Caki2 (cell line): ENCODE measurements around the gene GDPD5. TPM values are rescaled to one million over a fixed set of nuclear protein-coding genes. Genes with fewer than 3 reads are reported as not detected.

Experiments used
- DNase-seq: peaks from one replicate; pipeline ENCODE4 v3.0.0-alpha.2; 2015; ENCODE audit warnings: low read depth
- in situ Hi-C: cut with HindIII; loops from 2 replicates; pipeline ENCODE4 v1.10.0; 2016; ENCODE audit warnings: low sequenced_read_pairs, low pct_unique_long_range_greater_than_20kb, mixed read lengths
- total RNA-seq: library from RNA; depleted of rRNA; stranded (reverse); fragments of >200 nt; shearing (Covaris generic); gene quantifications from 2 replicates; pipeline ENCODE4 v1.2.3, GENCODE V29; 2014; ENCODE audit warnings: low replicate concordance

The GDPD5 gene
- total RNA-seq, 1 experiment from 2014 or later: 1.6 TPM

- DNase-seq: no peak
- in situ Hi-C loops: no loop called here
Measured at GRCh38 chr11:75523189-75523588, 2.6 kb downstream of the GDPD5 start.

- in situ Hi-C loops: no loop called here
- DNase-seq: no peak
Measured at GRCh38 chr11:75522286-75523044, 3.3 kb downstream of the GDPD5 start.

GRCh38 chr11:75520688-75521087 is 5.1 kb downstream of the GDPD5 start:
- DNase-seq: no peak
- in situ Hi-C loops: no loop called here

- DNase-seq: no peak
- in situ Hi-C loops: no loop called here
Measured at GRCh38 chr11:75518771-75519653, 6.7 kb downstream of the GDPD5 start.

GRCh38 chr11:75518204-75518549 is 7.6 kb downstream of the GDPD5 start:
- in situ Hi-C loops: no loop called here
- DNase-seq: no peak

- in situ Hi-C loops: no loop called here
- no peak for DNase-seq
Measured at GRCh38 chr11:75516886-75517285, 8.9 kb downstream of the GDPD5 start.

GRCh38 chr11:75516140-75516539 is 9.6 kb downstream of the GDPD5 start:
- DNase-seq: no peak

GRCh38 chr11:75514596-75514995 is 11.1 kb downstream of the GDPD5 start:
- DNase-seq: no peak
- in situ Hi-C loops: no loop called here

More at GRCh38 chr11:75516140-75516539, 9.6 kb downstream of the GDPD5 start:
- in situ Hi-C loops: no loop called here

GRCh38 chr11:75513250-75513649 is 12.5 kb downstream of the GDPD5 start:
- DNase-seq: peak; percentile 25
- in situ Hi-C loops: no loop called here

GRCh38 chr11:75510723-75511019 is 15.1 kb downstream of the GDPD5 start:
- in situ Hi-C loops: no loop called here
- DNase-seq: no peak

- no peak for DNase-seq
- in situ Hi-C loops: no loop called here
Measured at GRCh38 chr11:75510004-75510722, 15.6 kb downstream of the GDPD5 start.

GRCh38 chr11:75509020-75509720 is 16.6 kb downstream of the GDPD5 start:
- no peak for DNase-seq
- in situ Hi-C loops: no loop called here

GRCh38 chr11:75508051-75508561 is 17.6 kb downstream of the GDPD5 start:
- DNase-seq: no peak
- in situ Hi-C loops: no loop called here

- in situ Hi-C loops: no loop called here
- no peak for DNase-seq
Measured at GRCh38 chr11:75507571-75507970, 18.2 kb downstream of the GDPD5 start.

- in situ Hi-C loops: no loop called here
- no peak for DNase-seq
Measured at GRCh38 chr11:75506827-75507226, 18.9 kb downstream of the GDPD5 start.

GRCh38 chr11:75505916-75506692 is 19.6 kb downstream of the GDPD5 start:
- in situ Hi-C loops: no loop called here

GRCh38 chr11:75504501-75504900 is 21.2 kb downstream of the GDPD5 start:
- no peak for DNase-seq
- in situ Hi-C loops: no loop called here

More at GRCh38 chr11:75505916-75506692, 19.6 kb downstream of the GDPD5 start:
- no peak for DNase-seq
